IMR-90 (cell line): ENCODE measurements around the gene SNAP29. TPM values are rescaled to one million over a fixed set of nuclear protein-coding genes. Genes with fewer than 3 reads are reported as not detected.
A peak's percentile ranks its signal among the peaks of the same experiment; 100 is the strongest.

Experiments used
- ATAC-seq: fragments of 200-7000 bp; cut with Tn5 transposase; 2 replicates; pipeline ENCODE4 v1.9.1; 2020; ENCODE audit warnings: low read depth, mild to moderate bottlenecking, moderate library complexity
- BruUV-seq: library from RNA; stranded (reverse); fragments of 400-500 nt; replicated peaks from 2 replicates; lab custom pipeline; 2021; lab: Mats Ljungman, UMichigan
- CTCF ChIA-PET: fragments of 300-600 bp; formaldehyde crosslinking; extraction: SDS; loops from one replicate; lab custom pipeline; 2021; ENCODE audit warnings: antibody characterized with exemption; lab: Yijun Ruan, JAX
- POLR2A ChIA-PET: fragments of 300-600 bp; sonication (Branson Sonifier 250); formaldehyde crosslinking; loops from one replicate; lab custom pipeline; 2022; ENCODE audit warnings: antibody characterized with exemption; ENCODE audit not compliant: unreplicated experiment; lab: Charles Lee
- DNase-seq: peaks from one replicate; pipeline ENCODE4 v3.0.0; 2013
- H2AFZ ChIP-seq: replicated peaks from 2 replicates; pipeline ENCODE3; 2013; ENCODE audit warnings: low read length, mild to moderate bottlenecking; ENCODE audit not compliant: poor library complexity
- H2AK5ac ChIP-seq: 2 replicates; pipeline ENCODE4 v1.6.1; 2013; ENCODE audit warnings: low read depth, low read length, inconsistent platforms
- H2AK9ac ChIP-seq: replicated peaks from 2 replicates; pipeline ENCODE3; 2013; ENCODE audit warnings: mild to moderate bottlenecking, low read depth, low read length, moderate library complexity; ENCODE audit not compliant: poor library complexity
- H2BK120ac ChIP-seq: 2 replicates; pipeline ENCODE4 v1.6.1; 2013; ENCODE audit warnings: low read depth, low read length, inconsistent platforms
- H2BK15ac ChIP-seq: 3 replicates; pipeline ENCODE4 v1.6.1; 2013; ENCODE audit warnings: low read depth, low read length, inconsistent platforms
- H2BK20ac ChIP-seq: 2 replicates; pipeline ENCODE4 v1.6.1; 2013; ENCODE audit warnings: low read depth, mild to moderate bottlenecking, inconsistent platforms, low read length, moderate library complexity
- H2BK5ac ChIP-seq: 2 replicates; pipeline ENCODE4 v1.6.1; 2013; ENCODE audit warnings: mild to moderate bottlenecking, low read depth, low read length, inconsistent platforms; ENCODE audit not compliant: poor library complexity, severe bottlenecking
- H3K14ac ChIP-seq: replicated peaks from 2 replicates; pipeline ENCODE4 v1.6.1; 2013; ENCODE audit warnings: low read depth, low read length, inconsistent platforms
- H3K18ac ChIP-seq: 2 replicates; pipeline ENCODE4 v1.6.1; 2013; ENCODE audit warnings: low read depth, low read length, control low read depth
- H3K23ac ChIP-seq: 2 replicates; pipeline ENCODE4 v1.6.1; 2013; ENCODE audit warnings: low read depth, low read length, inconsistent platforms
- H3K27ac ChIP-seq: 2 replicates; pipeline ENCODE4 v1.5.1; 2013; ENCODE audit warnings: mild to moderate bottlenecking, control low read depth, low read length; ENCODE audit not compliant: insufficient read depth
- H3K27me3 ChIP-seq: 2 replicates; pipeline ENCODE4 v1.6.1; 2013; ENCODE audit warnings: low read length; ENCODE audit not compliant: control insufficient read depth, insufficient read depth
- H3K36me3 ChIP-seq: 2 replicates; pipeline ENCODE4 v1.6.1; 2013; ENCODE audit warnings: low read length, mixed read lengths; ENCODE audit not compliant: control insufficient read depth, insufficient read depth
- H3K4ac ChIP-seq: 2 replicates; pipeline ENCODE4 v1.6.1; 2013; ENCODE audit warnings: low read depth, low read length, inconsistent platforms
- H3K4me1 ChIP-seq: 2 replicates; pipeline ENCODE4 v1.6.1; 2013; ENCODE audit warnings: low read length, mixed read lengths; ENCODE audit not compliant: control insufficient read depth, insufficient read depth
- H3K4me2 ChIP-seq: 2 replicates; pipeline ENCODE4 v1.6.1; 2013; ENCODE audit warnings: low read depth, mild to moderate bottlenecking, control low read depth, low read length, moderate library complexity
- H3K4me3 ChIP-seq: 2 replicates; pipeline ENCODE4 v1.5.1; 2013; ENCODE audit warnings: low read depth, mild to moderate bottlenecking, control low read depth, low read length, moderate library complexity; ENCODE audit not compliant: insufficient read depth
- H3K56ac ChIP-seq: 2 replicates; pipeline ENCODE4 v1.6.1; 2013; ENCODE audit warnings: low read length, inconsistent platforms; ENCODE audit not compliant: insufficient read depth; ENCODE audit errors: extremely low read depth
- H3K79me1 ChIP-seq, 2 experiments: 2 replicates each; pipeline ENCODE4 v1.6.1; 2013; ENCODE audit warnings: low read length in 2 of 2, inconsistent platforms in 1 of 2, low read depth in 1 of 2
- H3K9ac ChIP-seq: 2 replicates; pipeline ENCODE4 v1.6.1; 2013; ENCODE audit warnings: low read depth, low read length, control low read depth
- H3K9me1 ChIP-seq: 2 replicates; pipeline ENCODE4 v1.6.1; 2013; ENCODE audit warnings: low read length, inconsistent platforms; ENCODE audit not compliant: insufficient read depth
- H3K9me3 ChIP-seq: 2 replicates; pipeline ENCODE4 v1.6.1; 2013; ENCODE audit warnings: low read length; ENCODE audit not compliant: control insufficient read depth, insufficient read depth
- H4K20me1 ChIP-seq: 2 replicates; pipeline ENCODE4 v1.6.1; 2013; ENCODE audit warnings: low read length, inconsistent platforms; ENCODE audit not compliant: insufficient read depth
- H4K5ac ChIP-seq: 2 replicates; pipeline ENCODE4 v1.6.1; 2013; ENCODE audit warnings: mild to moderate bottlenecking, low read depth, low read length, control low read depth
- H4K8ac ChIP-seq, 2 experiments: 2 replicates each; pipeline ENCODE4 v1.6.1; 2013; ENCODE audit warnings: low read depth in 2 of 2, low read length in 2 of 2, control low read depth in 1 of 2, inconsistent platforms in 1 of 2
- H4K91ac ChIP-seq: 2 replicates; pipeline ENCODE4 v1.6.1; 2013; ENCODE audit warnings: low read depth, low read length, inconsistent platforms; ENCODE audit not compliant: insufficient read depth
- CEBPB ChIP-seq: IDR thresholded peaks from 2 replicates; pipeline ENCODE4 v1.6.1; 2012; ENCODE audit warnings: low read depth, low read length, improper control_type of control experiment
- CHD1 ChIP-seq: IDR thresholded peaks from 2 replicates; pipeline ENCODE4 v1.6.1; 2012; ENCODE audit warnings: low read depth, low read length, improper control_type of control experiment
- FOS ChIP-seq: fragments of 150-350 bp; IDR thresholded peaks from 2 replicates; pipeline ENCODE4 v1.6.1; 2016; ENCODE audit warnings: low read depth, low read length
- MAFK ChIP-seq: IDR thresholded peaks from 2 replicates; pipeline ENCODE4 v1.6.1; 2012; ENCODE audit warnings: low read depth, low read length, improper control_type of control experiment
- MAZ ChIP-seq: IDR thresholded peaks from 2 replicates; pipeline ENCODE4 v1.6.1; 2012; ENCODE audit warnings: low read depth, mild to moderate bottlenecking, low read length, improper control_type of control experiment, moderate library complexity, borderline replicate concordance
- MXI1 ChIP-seq: IDR thresholded peaks from 2 replicates; pipeline ENCODE4 v1.6.1; 2012; ENCODE audit warnings: low read depth, mild to moderate bottlenecking, low read length, moderate library complexity, borderline replicate concordance
- NFE2L2 ChIP-seq: fragments of 150-350 bp; IDR thresholded peaks from 2 replicates; pipeline ENCODE4 v1.6.1; 2016; ENCODE audit warnings: low read depth, mild to moderate bottlenecking, low read length
- RAD21 ChIP-seq: IDR thresholded peaks from 2 replicates; pipeline ENCODE4 v1.6.1; 2012; ENCODE audit warnings: low read length, improper control_type of control experiment
- RCOR1 ChIP-seq: IDR thresholded peaks from 2 replicates; pipeline ENCODE4 v1.6.1; 2012; ENCODE audit warnings: mild to moderate bottlenecking, low read length, improper control_type of control experiment; ENCODE audit not compliant: insufficient replicate concordance
- RFX5 ChIP-seq: IDR thresholded peaks from 2 replicates; pipeline ENCODE4 v1.8.0; 2012; ENCODE audit warnings: low read depth, mild to moderate bottlenecking, low read length, moderate library complexity
- SMC3 ChIP-seq: fragments of 150-350 bp; IDR thresholded peaks from 2 replicates; pipeline ENCODE4 v1.6.1; 2016; ENCODE audit warnings: low read depth, mild to moderate bottlenecking, antibody characterized with exemption, low read length, moderate library complexity
- WGBS, 2 experiments: methylation state at CpG; one replicate each; pipeline versions ENCODE4 v1.1.5 to v1.1.7; 2013; ENCODE audit warnings: missing lambda C conversion rate in 2 of 2; ENCODE audit not compliant: insufficient read length in 1 of 2; ENCODE audit errors: extremely low coverage in 2 of 2; 5-methylcytosine and 5-hydroxymethylcytosine counted together
- dilution Hi-C: fragments of 300-500 bp; cut with HindIII; formaldehyde crosslinking; loops from one replicate; pipeline ENCODE4 v1.14.3; 2018; ENCODE audit warnings: low sequenced_read_pairs; ENCODE audit not compliant: unreplicated experiment
- in situ Hi-C: fragments of 300-500 bp; cut with MboI; formaldehyde crosslinking; loops from 3 replicates; pipeline ENCODE4 v1.14.3; 2019; ENCODE audit warnings: low sequenced_read_pairs, inconsistent platforms, mixed read lengths
- intact Hi-C: fragments of 100-400 bp; cut with micrococcal nuclease; formaldehyde crosslinking; loops from 2 replicates; pipeline ENCODE4 v1.10.0; 2022
- polyA plus RNA-seq, 3 experiments: library from polyadenylated mRNA; depleted of rRNA; stranded (reverse); fragments of >200 nt; gene quantifications; 2 replicates each; pipeline ENCODE4 v1.2.3, GENCODE V29; 2012; ENCODE audit warnings: low replicate concordance in 1 of 3
- total RNA-seq: library from RNA; depleted of rRNA; stranded (reverse); fragments of >200 nt; gene quantifications from 2 replicates; pipeline ENCODE4 v1.2.3, GENCODE V29; 2012

SNAP29 gene
- total and polyA plus RNA-seq, 2 of the 4 experiments (the other 2 are of a cell fraction), result 10.6 to 29.5 TPM

DNA sequence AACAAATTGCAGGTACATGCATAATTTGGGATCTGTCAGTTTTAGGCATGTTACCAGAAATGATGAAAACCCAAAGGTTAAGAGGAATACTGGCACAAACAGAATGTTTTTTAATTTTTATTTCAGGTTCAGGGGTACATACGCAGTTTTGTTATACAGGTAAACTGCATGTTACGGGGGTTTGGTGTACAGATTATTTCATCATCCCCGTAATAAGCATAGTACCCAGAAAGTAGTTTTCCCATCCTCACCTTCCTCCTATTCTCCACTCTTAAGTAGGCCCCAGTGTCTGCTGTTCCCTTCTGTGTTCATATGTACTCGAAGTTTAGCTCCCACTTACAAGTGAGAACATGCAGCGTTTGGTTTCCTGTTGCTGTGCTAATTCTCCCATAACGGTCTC lies 33.2 kb upstream of the SNAP29 start:
- 92% methylated on average over 2 of the region's 6 CpGs; no CpG with 5 or more reads in 1 of the 2 experiments for WGBS, 2 experiments
- H2BK20ac ChIP-seq, result no peak overlapping the region
- TF ChIP-seq CEBPB (no peak), NFE2L2 (no peak), MAZ (no peak), RFX5 (no peak), FOS (no peak), SMC3 (no peak), MXI1 (no peak), MAFK (no peak), CHD1 (no peak), RAD21 (no peak), RCOR1 (no peak)
- H3K23ac ChIP-seq, result no peak overlapping the region
- no peak overlapping the region for H3K27ac ChIP-seq
- CTCF ChIA-PET, result no interaction called here
- no peak overlapping the region for H2BK5ac ChIP-seq
- H4K5ac ChIP-seq, result peak overlapping the region; percentile 7; the same call in 1 of the 2 replicates
- DNase-seq (no peak), ATAC-seq (no peak)
- H4K8ac ChIP-seq, result no peak overlapping the region
- no peak overlapping the region for H2AFZ ChIP-seq
- peaks cover 9% of the 10 kb centered on the region for H3K36me3 ChIP-seq
- H3K14ac ChIP-seq, result no peak overlapping the region
- no peak overlapping the region for H3K4me2 ChIP-seq
- H3K9me1 ChIP-seq, result no peaks in the 10 kb centered on the region
- intact Hi-C loops, result no loop called here
- dilution Hi-C loops, result no loop called here
- H2BK15ac ChIP-seq, result no peak overlapping the region
- H3K79me1 ChIP-seq, result peaks cover 7 to 12% of the 10 kb centered on the region in 2 experiments; a peak in 3 of 4 replicates
- H2AK9ac ChIP-seq, result no peak overlapping the region
- H3K27me3 ChIP-seq, result no peaks in the 10 kb centered on the region
- H3K4ac ChIP-seq, result no peak overlapping the region
- no TSS peak for BruUV-seq
- H3K56ac ChIP-seq, result no peak overlapping the region
- POLR2A ChIA-PET, result no interaction called here
- no peaks in the 10 kb centered on the region for H3K4me1 ChIP-seq
- H3K9me3 ChIP-seq, result no peaks in the 10 kb centered on the region
- H3K9ac ChIP-seq, result no peak overlapping the region
- H3K18ac ChIP-seq, result no peak overlapping the region
- no peak overlapping the region for H2BK120ac ChIP-seq
- H4K91ac ChIP-seq, result 0 out of 2 replicates have a peak overlapping the region, but pooled peaks have one; percentile 7
- no peak overlapping the region for H3K4me3 ChIP-seq
- H2AK5ac ChIP-seq, result peak overlapping the region; percentile 57; the same call in 1 of the 2 replicates
- no peaks in the 10 kb centered on the region for H4K20me1 ChIP-seq
- in situ Hi-C loops, result no loop called here
